Endothelial cell (in vitro differentiated cells): ENCODE results near the gene PWP1. TPM values are rescaled to one million over a fixed set of nuclear protein-coding genes. Genes with fewer than 3 reads are reported as not detected.

Experiments
- DNase-seq: peaks from one replicate; pipeline ENCODE4 v3.0.0; 2021; ENCODE audit warnings: low spot score
- H3K27ac Mint-ChIP-seq: one replicate; pipeline ENCODE4 v1.8.0; 2021; ENCODE audit warnings: mixed read lengths, inconsistent platforms; ENCODE audit not compliant: unreplicated experiment
- H3K27me3 Mint-ChIP-seq: one replicate; pipeline ENCODE4 v1.8.0; 2021; ENCODE audit warnings: mild to moderate bottlenecking, moderate library complexity, mixed read lengths, inconsistent platforms; ENCODE audit not compliant: unreplicated experiment
- H3K36me3 Mint-ChIP-seq: one replicate; pipeline ENCODE4 v1.8.0; 2021; ENCODE audit warnings: mild to moderate bottlenecking, low read depth, mixed read lengths, inconsistent platforms; ENCODE audit not compliant: unreplicated experiment
- H3K4me1 Mint-ChIP-seq: one replicate; pipeline ENCODE4 v1.8.0; 2021; ENCODE audit warnings: mild to moderate bottlenecking, mixed read lengths, inconsistent platforms; ENCODE audit not compliant: unreplicated experiment
- H3K4me3 Mint-ChIP-seq: one replicate; pipeline ENCODE4 v1.8.0; 2021; ENCODE audit warnings: mild to moderate bottlenecking, mixed read lengths, inconsistent platforms; ENCODE audit not compliant: unreplicated experiment
- H3K9me3 Mint-ChIP-seq: one replicate; pipeline ENCODE4 v1.8.0; 2021; ENCODE audit warnings: mixed read lengths, inconsistent platforms; ENCODE audit not compliant: unreplicated experiment
- CTCF ChIP-seq: fragments of 200-600 bp; sonication (generic); IDR thresholded peaks from one replicate; pipeline ENCODE4 v1.5.0; 2021; ENCODE audit warnings: antibody characterized with exemption; ENCODE audit not compliant: unreplicated experiment
- total RNA-seq: library from RNA; stranded (reverse); fragmentation: NEBNext Ultra II Directional; extraction: Animal tissue kit (Norgen Biotek cat#: 25700); gene quantifications from one replicate; pipeline ENCODE4 v1.2.1, GENCODE V29; 2021; ENCODE audit not compliant: unreplicated experiment

PWP1 gene
- total RNA-seq, 1 donor from 2014 or later: 49.3 TPM

GRCh38 chr12:107660235-107660634, 25.4 kb upstream of the PWP1 start:
- no peaks in the 10 kb centered on the region for H3K36me3 Mint-ChIP-seq
- no peak for DNase-seq
- no peak overlapping the region for H3K4me3 Mint-ChIP-seq
- no peak overlapping the region for H3K27ac Mint-ChIP-seq
- peaks cover 4% of the 10 kb centered on the region for H3K4me1 Mint-ChIP-seq
- no peaks in the 10 kb centered on the region for H3K27me3 Mint-ChIP-seq
- no peaks in the 10 kb centered on the region for H3K9me3 Mint-ChIP-seq
- TF ChIP-seq CTCF: no peak

DNA sequence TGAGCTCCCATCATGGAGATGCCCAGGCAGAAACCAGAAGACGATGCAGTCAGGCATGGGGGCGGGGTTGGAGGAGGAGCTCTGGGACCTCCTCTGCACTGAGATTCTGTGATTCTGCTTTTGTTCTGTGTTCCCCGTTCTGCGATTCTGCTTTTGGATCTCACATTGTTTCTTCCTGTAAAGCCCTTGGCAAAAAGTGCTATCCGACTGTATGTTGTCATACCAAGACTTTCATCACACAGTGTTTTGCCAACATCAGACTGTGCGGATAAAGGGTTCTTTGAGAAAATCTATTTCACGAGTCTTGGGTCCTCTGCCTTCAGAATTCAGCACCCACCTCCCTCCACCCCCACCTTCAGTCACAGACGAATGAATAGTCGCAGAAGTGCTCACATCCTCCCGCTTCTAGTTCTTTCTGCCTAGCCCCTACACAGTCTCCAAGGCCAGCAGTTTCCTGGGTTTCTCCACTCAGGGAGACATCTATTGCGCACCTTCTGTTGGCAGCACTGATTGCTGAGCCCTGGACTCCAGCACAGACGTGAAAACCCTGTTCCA, 24.7 kb upstream of the PWP1 start:
- H3K27ac Mint-ChIP-seq: no peak overlapping the region

GRCh38 chr12:107661830-107662229, 23.8 kb upstream of the PWP1 start:
- no peaks in the 10 kb centered on the region for H3K27me3 Mint-ChIP-seq
- no peak for TF ChIP-seq CTCF
- no peaks in the 10 kb centered on the region for H3K36me3 Mint-ChIP-seq
- DNase-seq: no peak
- no peaks in the 10 kb centered on the region for H3K9me3 Mint-ChIP-seq
- peaks cover 10% of the 10 kb centered on the region for H3K4me1 Mint-ChIP-seq
- no peak overlapping the region for H3K4me3 Mint-ChIP-seq
- H3K27ac Mint-ChIP-seq: no peak overlapping the region

More for the DNA sequence above, 24.7 kb upstream of the PWP1 start:
- Mint-ChIP-seq H3K36me3 (no peaks in the 10 kb centered on the region), H3K27me3 (no peaks in the 10 kb centered on the region), H3K9me3 (no peaks in the 10 kb centered on the region), H3K4me1 (peaks cover 10% of the 10 kb centered on the region), H3K4me3 (no peak overlapping the region)
- no peak for DNase-seq
- TF ChIP-seq CTCF: no peak

GRCh38 chr12:107662484-107662883, 23.1 kb upstream of the PWP1 start:
- TF ChIP-seq CTCF: no peak
- H3K4me1 Mint-ChIP-seq: peaks cover 10% of the 10 kb centered on the region

DNA sequence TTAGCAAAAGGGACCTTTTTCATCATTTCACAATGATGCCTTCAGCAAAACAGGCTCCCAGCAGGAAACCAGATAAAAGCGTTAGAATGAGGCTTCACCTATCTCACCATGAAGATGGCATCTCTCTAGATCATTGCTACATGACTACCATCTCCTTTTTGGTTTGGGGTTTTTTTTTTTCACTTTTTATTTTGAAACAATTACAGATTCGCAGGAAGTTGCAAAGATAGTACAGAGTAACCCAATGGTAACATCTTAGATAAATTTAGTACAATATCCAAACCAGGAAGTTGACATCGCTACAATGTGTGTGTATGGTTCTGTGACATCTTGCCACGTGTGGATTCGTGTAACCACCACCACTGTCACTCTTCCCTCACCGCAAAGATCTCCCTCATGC, 22.3 kb upstream of the PWP1 start:
- peaks cover 10% of the 10 kb centered on the region for H3K4me1 Mint-ChIP-seq
- no peak overlapping the region for H3K27ac Mint-ChIP-seq
- no peak for TF ChIP-seq CTCF
- no peaks in the 10 kb centered on the region for H3K36me3 Mint-ChIP-seq
- H3K27me3 Mint-ChIP-seq: no peaks in the 10 kb centered on the region
- H3K4me3 Mint-ChIP-seq: no peak overlapping the region
- DNase-seq: no peak
- H3K9me3 Mint-ChIP-seq: no peaks in the 10 kb centered on the region

More at GRCh38 chr12:107662484-107662883, 23.1 kb upstream of the PWP1 start:
- no peak for DNase-seq
- no peaks in the 10 kb centered on the region for H3K27me3 Mint-ChIP-seq
- H3K4me3 Mint-ChIP-seq: no peak overlapping the region
- no peak overlapping the region for H3K27ac Mint-ChIP-seq
- H3K9me3 Mint-ChIP-seq: no peaks in the 10 kb centered on the region
- H3K36me3 Mint-ChIP-seq: no peaks in the 10 kb centered on the region
